Measurements from ENCODE around the gene PHACTR1. TPM values are rescaled to one million over a fixed set of nuclear protein-coding genes. Genes with fewer than 3 reads are reported as not detected.

Gene PHACTR1
- total RNA-seq, 1 experiment from 2014 or later: 2.6 TPM

GRCh38 chr6:12767016-12767415, 50.4 kb downstream of the PHACTR1 start:
- DNase-seq (ENCODE audit: low spot score): no peak
- intact Hi-C loops (cut with micrococcal nuclease; ENCODE audit: unreplicated experiment): no loop called here
- Histone ChIP-seq H3K36me3 (ENCODE audit: insufficient read depth, low read length, poor library complexity, severe bottlenecking) (no peaks in the 10 kb centered on the region), H3K4me3 (ENCODE audit: low read depth, low read length, poor library complexity, severe bottlenecking) (no peak overlapping the region), H3K9me3 (ENCODE audit: low read depth, low read length, poor library complexity, severe bottlenecking) (no peaks in the 10 kb centered on the region), H3K27me3 (replicated peaks; ENCODE audit: insufficient read depth, low read depth, low read length, poor library complexity) (peaks cover 58% of the 10 kb centered on the region), H3K4me1 (ENCODE audit: insufficient read depth, low read length, poor library complexity, severe bottlenecking) (no peaks in the 10 kb centered on the region), H3K27ac (ENCODE audit: low read depth, low read length, poor library complexity, severe bottlenecking) (no peak overlapping the region)
- TF ChIP-seq, protein P1, sequence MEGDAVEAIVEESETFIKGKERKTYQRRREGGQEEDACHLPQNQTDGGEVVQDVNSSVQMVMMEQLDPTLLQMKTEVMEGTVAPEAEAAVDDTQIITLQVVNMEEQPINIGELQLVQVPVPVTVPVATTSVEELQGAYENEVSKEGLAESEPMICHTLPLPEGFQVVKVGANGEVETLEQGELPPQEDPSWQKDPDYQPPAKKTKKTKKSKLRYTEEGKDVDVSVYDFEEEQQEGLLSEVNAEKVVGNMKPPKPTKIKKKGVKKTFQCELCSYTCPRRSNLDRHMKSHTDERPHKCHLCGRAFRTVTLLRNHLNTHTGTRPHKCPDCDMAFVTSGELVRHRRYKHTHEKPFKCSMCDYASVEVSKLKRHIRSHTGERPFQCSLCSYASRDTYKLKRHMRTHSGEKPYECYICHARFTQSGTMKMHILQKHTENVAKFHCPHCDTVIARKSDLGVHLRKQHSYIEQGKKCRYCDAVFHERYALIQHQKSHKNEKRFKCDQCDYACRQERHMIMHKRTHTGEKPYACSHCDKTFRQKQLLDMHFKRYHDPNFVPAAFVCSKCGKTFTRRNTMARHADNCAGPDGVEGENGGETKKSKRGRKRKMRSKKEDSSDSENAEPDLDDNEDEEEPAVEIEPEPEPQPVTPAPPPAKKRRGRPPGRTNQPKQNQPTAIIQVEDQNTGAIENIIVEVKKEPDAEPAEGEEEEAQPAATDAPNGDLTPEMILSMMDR (conservative IDR thresholded peaks at IDR 0.05; ENCODE audit: low read depth, low read length): no peak
- no peak for TF ChIP-seq EZH2 (IDR thresholded peaks at IDR 0.05; ENCODE audit: borderline replicate concordance, low read depth, low read length, poor library complexity, severe bottlenecking)
- BruUV-seq (replicated peaks): no TSS peak
- CTCF ChIA-PET: no interaction called here
- POLR2A ChIA-PET (ENCODE audit: low non-redundant PET): no interaction called here

DNA sequence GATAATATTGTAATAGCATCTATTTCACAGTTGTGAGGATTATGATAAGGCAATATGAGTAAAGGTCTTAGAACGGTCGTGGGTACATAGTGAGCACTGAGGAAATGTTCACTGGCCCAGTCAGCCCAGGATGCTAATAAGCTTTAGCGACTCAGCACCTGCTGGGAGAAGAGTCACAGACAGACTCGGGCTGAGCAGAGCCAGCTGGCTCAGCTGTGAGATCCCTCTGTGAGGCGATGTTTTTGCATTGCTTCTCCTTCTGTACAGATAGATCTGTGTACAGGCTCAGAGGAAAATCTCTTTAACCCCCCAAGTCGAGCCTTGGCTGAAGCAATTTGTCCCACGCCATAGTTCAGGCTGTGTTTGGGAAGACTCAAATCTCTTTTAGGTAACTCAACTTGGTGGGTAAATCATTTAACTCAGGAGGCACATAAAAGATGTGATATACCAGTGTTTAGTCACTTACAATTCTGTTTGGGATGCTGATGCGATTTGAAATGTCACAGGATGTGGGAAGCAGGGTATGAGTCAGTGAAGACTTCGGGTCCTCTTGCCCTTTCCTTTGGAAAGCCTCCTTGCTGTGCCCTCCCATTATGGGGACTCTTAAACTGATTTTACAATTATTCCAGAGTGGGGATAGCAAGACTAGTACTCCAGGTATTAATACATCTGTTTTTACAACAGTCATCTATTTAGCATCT, 53.1 kb downstream of the PHACTR1 start:
- H3K27ac ChIP-seq (ENCODE audit: low read depth, low read length, poor library complexity, severe bottlenecking): no peak overlapping the region
- CTCF ChIA-PET: no interaction called here
- TF ChIP-seq EZH2 (IDR thresholded peaks at IDR 0.05; ENCODE audit: borderline replicate concordance, low read depth, low read length, poor library complexity, severe bottlenecking): no peak
- TF ChIP-seq, protein P1 (conservative IDR thresholded peaks at IDR 0.05; ENCODE audit: low read depth, low read length): no peak
- H3K36me3 ChIP-seq (ENCODE audit: insufficient read depth, low read length, poor library complexity, severe bottlenecking): no peaks in the 10 kb centered on the region
- H3K9me3 ChIP-seq (ENCODE audit: low read depth, low read length, poor library complexity, severe bottlenecking): no peaks in the 10 kb centered on the region
- POLR2A ChIA-PET (ENCODE audit: low non-redundant PET): no interaction called here
- H3K4me1 ChIP-seq (ENCODE audit: insufficient read depth, low read length, poor library complexity, severe bottlenecking): no peaks in the 10 kb centered on the region
- intact Hi-C loops (cut with micrococcal nuclease; ENCODE audit: unreplicated experiment): no loop called here
- BruUV-seq (replicated peaks): no TSS peak
- H3K4me3 ChIP-seq (ENCODE audit: low read depth, low read length, poor library complexity, severe bottlenecking): no peak overlapping the region
- DNase-seq (ENCODE audit: low spot score): no peak
- peaks cover 56% of the 10 kb centered on the region for H3K27me3 ChIP-seq (replicated peaks; ENCODE audit: insufficient read depth, low read depth, low read length, poor library complexity)

DNA sequence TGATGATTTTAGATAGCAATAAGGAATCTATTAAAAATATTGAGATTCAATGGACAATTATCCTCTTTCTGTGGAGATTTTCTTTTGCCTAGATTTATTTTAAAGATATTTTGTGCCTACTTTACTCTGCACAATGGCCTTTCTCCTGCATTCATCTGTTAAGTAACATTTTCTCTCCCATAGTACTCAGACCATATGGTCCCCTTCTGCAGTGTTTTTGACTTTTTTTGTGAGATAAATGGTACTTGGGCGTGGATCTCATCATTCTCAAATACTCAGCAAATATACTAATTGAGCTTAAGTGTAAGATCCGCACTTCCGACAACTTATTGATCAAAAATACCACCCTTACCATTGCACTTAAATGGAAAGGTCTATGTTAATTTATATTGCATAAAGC, 55.8 kb downstream of the PHACTR1 start:
- H3K4me3 ChIP-seq (ENCODE audit: low read depth, low read length, poor library complexity, severe bottlenecking): no peak overlapping the region
- H3K9me3 ChIP-seq (ENCODE audit: low read depth, low read length, poor library complexity, severe bottlenecking): no peaks in the 10 kb centered on the region
- H3K27me3 ChIP-seq (replicated peaks; ENCODE audit: insufficient read depth, low read depth, low read length, poor library complexity): peaks cover 43% of the 10 kb centered on the region
- intact Hi-C loops (cut with micrococcal nuclease; ENCODE audit: unreplicated experiment): no loop called here
- TF ChIP-seq EZH2 (IDR thresholded peaks at IDR 0.05; ENCODE audit: borderline replicate concordance, low read depth, low read length, poor library complexity, severe bottlenecking): no peak
- TF ChIP-seq, protein P1 (conservative IDR thresholded peaks at IDR 0.05; ENCODE audit: low read depth, low read length): no peak
- POLR2A ChIA-PET (ENCODE audit: low non-redundant PET): no interaction called here
- no peaks in the 10 kb centered on the region for H3K36me3 ChIP-seq (ENCODE audit: insufficient read depth, low read length, poor library complexity, severe bottlenecking)
- no peak overlapping the region for H3K27ac ChIP-seq (ENCODE audit: low read depth, low read length, poor library complexity, severe bottlenecking)
- BruUV-seq (replicated peaks): no TSS peak
- CTCF ChIA-PET: no interaction called here
- DNase-seq (ENCODE audit: low spot score): no peak
- no peaks in the 10 kb centered on the region for H3K4me1 ChIP-seq (ENCODE audit: insufficient read depth, low read length, poor library complexity, severe bottlenecking)
